ENCODE data around the gene GSAP. TPM values are rescaled to one million over a fixed set of nuclear protein-coding genes. Genes with fewer than 3 reads are reported as not detected.

GSAP gene
- total and polyA plus RNA-seq, 12 donors = 1.7 to 23.7 (median 7.9) TPM

GRCh38 chr7:77426521-77427051 lies 10.4 kb upstream of the GSAP start:
- H3K27me3 ChIP-seq = no peaks in the 10 kb centered on the region
- 57 to 64% methylated on average over 5 of the region's 5 CpGs for WGBS, 2 donors
- no peaks in the 10 kb centered on the region for H3K9me3 ChIP-seq
- peak overlapping the region in 5 of 10 donors; percentile 14 to 33 (median 25) for H3K4me3 ChIP-seq
- H3K4me1 ChIP-seq = peaks cover 0 to 47% (median 30%) of the 10 kb centered on the region in 9 donors
- ATAC-seq (peak in 1 of 8 donors; percentile 11), DNase-seq (no peak)
- H3K36me3 ChIP-seq = no peaks in the 10 kb centered on the region
- intact Hi-C loops (cut with DNase I) = no loop called here
- peak overlapping the region in 5 of 10 donors; percentile 0 to 85 (median 38) for H3K27ac ChIP-seq
- TF ChIP-seq, protein P1, sequence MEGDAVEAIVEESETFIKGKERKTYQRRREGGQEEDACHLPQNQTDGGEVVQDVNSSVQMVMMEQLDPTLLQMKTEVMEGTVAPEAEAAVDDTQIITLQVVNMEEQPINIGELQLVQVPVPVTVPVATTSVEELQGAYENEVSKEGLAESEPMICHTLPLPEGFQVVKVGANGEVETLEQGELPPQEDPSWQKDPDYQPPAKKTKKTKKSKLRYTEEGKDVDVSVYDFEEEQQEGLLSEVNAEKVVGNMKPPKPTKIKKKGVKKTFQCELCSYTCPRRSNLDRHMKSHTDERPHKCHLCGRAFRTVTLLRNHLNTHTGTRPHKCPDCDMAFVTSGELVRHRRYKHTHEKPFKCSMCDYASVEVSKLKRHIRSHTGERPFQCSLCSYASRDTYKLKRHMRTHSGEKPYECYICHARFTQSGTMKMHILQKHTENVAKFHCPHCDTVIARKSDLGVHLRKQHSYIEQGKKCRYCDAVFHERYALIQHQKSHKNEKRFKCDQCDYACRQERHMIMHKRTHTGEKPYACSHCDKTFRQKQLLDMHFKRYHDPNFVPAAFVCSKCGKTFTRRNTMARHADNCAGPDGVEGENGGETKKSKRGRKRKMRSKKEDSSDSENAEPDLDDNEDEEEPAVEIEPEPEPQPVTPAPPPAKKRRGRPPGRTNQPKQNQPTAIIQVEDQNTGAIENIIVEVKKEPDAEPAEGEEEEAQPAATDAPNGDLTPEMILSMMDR (IDR thresholded peaks at IDR 0.05) = no peak

- TF ChIP-seq, protein P1 (IDR thresholded peaks at IDR 0.05) = no peak
- peaks cover 0 to 51% (median 30%) of the 10 kb centered on the region in 9 donors for H3K4me1 ChIP-seq
- WGBS, 2 donors = 62 to 69% methylated on average over 5 of the region's 5 CpGs
- ATAC-seq = no peak
- no peak for DNase-seq
- H3K4me3 ChIP-seq = peak overlapping the region in 7 of 10 donors; percentile 8 to 33 (median 22)
- no peaks in the 10 kb centered on the region for H3K27me3 ChIP-seq
- intact Hi-C loops (cut with DNase I) = no loop called here
- H3K27ac ChIP-seq = peak overlapping the region in 5 of 10 donors; percentile 0 to 85 (median 38)
- H3K36me3 ChIP-seq = no peaks in the 10 kb centered on the region
- H3K9me3 ChIP-seq = no peaks in the 10 kb centered on the region
Measured at GRCh38 chr7:77426052-77426404, 9.9 kb upstream of the GSAP start.

- TF ChIP-seq, protein P1 (IDR thresholded peaks at IDR 0.05) = no peak
- peaks cover 0 to 49% (median 30%) of the 10 kb centered on the region in 9 donors for H3K4me1 ChIP-seq
- peak overlapping the region in 4 of 10 donors; percentile 0 to 85 (median 40) for H3K27ac ChIP-seq
- peak overlapping the region in 7 of 10 donors; percentile 8 to 33 (median 22) for H3K4me3 ChIP-seq
- H3K27me3 ChIP-seq = no peaks in the 10 kb centered on the region
- intact Hi-C loops (cut with DNase I) = no loop called here
- 58 to 59% methylated on average over 10 of the region's 10 CpGs for WGBS, 2 donors
- peak in 1 of 8 donors; percentile 36 for ATAC-seq
- no peak for DNase-seq
- no peaks in the 10 kb centered on the region for H3K9me3 ChIP-seq
- H3K36me3 ChIP-seq = no peaks in the 10 kb centered on the region
Measured at GRCh38 chr7:77425101-77426051, 9.2 kb upstream of the GSAP start.

GRCh38 chr7:77422500-77422899 lies 6.4 kb upstream of the GSAP start:
- intact Hi-C loops (cut with DNase I) = no loop called here
- H3K27me3 ChIP-seq = no peaks in the 10 kb centered on the region
- no peaks in the 10 kb centered on the region for H3K36me3 ChIP-seq
- H3K4me3 ChIP-seq = no peak overlapping the region
- DNase-seq = no peak
- no peaks in the 10 kb centered on the region for H3K9me3 ChIP-seq
- peaks cover 0 to 26% (median 12%) of the 10 kb centered on the region in 9 donors for H3K4me1 ChIP-seq
- no peak for ATAC-seq
- TF ChIP-seq, protein P1 (IDR thresholded peaks at IDR 0.05) = no peak
- no peak overlapping the region for H3K27ac ChIP-seq
